ENCODE data around the gene RNF17. TPM values are rescaled to one million over a fixed set of nuclear protein-coding genes. Genes with fewer than 3 reads are reported as not detected.
A peak's percentile ranks its signal among the peaks of the same experiment; 100 is the strongest.

Gene RNF17
- total RNA-seq, 1 donor from 2014 or later: not detected

- H3K36me3 Mint-ChIP-seq (ENCODE audit: low read depth, unreplicated experiment): peaks cover 3% of the 10 kb centered on the region
- no peak for TF ChIP-seq CTCF (IDR thresholded peaks at IDR 0.05; ENCODE audit: unreplicated experiment)
- DNase-seq (ENCODE audit: low spot score): no peak
- H3K4me3 Mint-ChIP-seq (ENCODE audit: unreplicated experiment): peak overlapping the region; percentile 87
- no peak overlapping the region for H3K27ac Mint-ChIP-seq (ENCODE audit: unreplicated experiment)
- no peaks in the 10 kb centered on the region for H3K9me3 Mint-ChIP-seq (ENCODE audit: unreplicated experiment)
- peaks cover 26% of the 10 kb centered on the region for H3K27me3 Mint-ChIP-seq (ENCODE audit: unreplicated experiment)
- H3K4me1 Mint-ChIP-seq (ENCODE audit: unreplicated experiment): peaks cover 9% of the 10 kb centered on the region
These were observed 15.9 kb upstream of the RNF17 start for GRCh38 chr13:24748061-24748400.

- Mint-ChIP-seq H3K9me3 (ENCODE audit: unreplicated experiment) (no peaks in the 10 kb centered on the region), H3K4me1 (ENCODE audit: unreplicated experiment) (no peaks in the 10 kb centered on the region), H3K4me3 (ENCODE audit: unreplicated experiment) (no peak overlapping the region), H3K27ac (ENCODE audit: unreplicated experiment) (no peak overlapping the region), H3K27me3 (ENCODE audit: unreplicated experiment) (no peaks in the 10 kb centered on the region), H3K36me3 (ENCODE audit: low read depth, unreplicated experiment) (no peaks in the 10 kb centered on the region)
- no peak for DNase-seq (ENCODE audit: low spot score)
- TF ChIP-seq CTCF (IDR thresholded peaks at IDR 0.05; ENCODE audit: unreplicated experiment): no peak
These were observed 4.8 kb upstream of the RNF17 start for GRCh38 chr13:24759197-24759596.

- TF ChIP-seq CTCF (IDR thresholded peaks at IDR 0.05; ENCODE audit: unreplicated experiment): no peak
- no peaks in the 10 kb centered on the region for H3K9me3 Mint-ChIP-seq (ENCODE audit: unreplicated experiment)
- no peak for DNase-seq (ENCODE audit: low spot score)
- no peak overlapping the region for H3K27ac Mint-ChIP-seq (ENCODE audit: unreplicated experiment)
- no peaks in the 10 kb centered on the region for H3K36me3 Mint-ChIP-seq (ENCODE audit: low read depth, unreplicated experiment)
- H3K4me1 Mint-ChIP-seq (ENCODE audit: unreplicated experiment): no peaks in the 10 kb centered on the region
- H3K4me3 Mint-ChIP-seq (ENCODE audit: unreplicated experiment): no peak overlapping the region
- no peaks in the 10 kb centered on the region for H3K27me3 Mint-ChIP-seq (ENCODE audit: unreplicated experiment)
These were observed 284 bp downstream of the RNF17 start for GRCh38 chr13:24764276-24764630.

- H3K9me3 Mint-ChIP-seq (ENCODE audit: unreplicated experiment): no peaks in the 10 kb centered on the region
- no peak for TF ChIP-seq CTCF (IDR thresholded peaks at IDR 0.05; ENCODE audit: unreplicated experiment)
- no peaks in the 10 kb centered on the region for H3K36me3 Mint-ChIP-seq (ENCODE audit: low read depth, unreplicated experiment)
- H3K27me3 Mint-ChIP-seq (ENCODE audit: unreplicated experiment): peaks cover 2% of the 10 kb centered on the region
- H3K4me3 Mint-ChIP-seq (ENCODE audit: unreplicated experiment): no peak overlapping the region
- no peak overlapping the region for H3K27ac Mint-ChIP-seq (ENCODE audit: unreplicated experiment)
- no peak for DNase-seq (ENCODE audit: low spot score)
- no peaks in the 10 kb centered on the region for H3K4me1 Mint-ChIP-seq (ENCODE audit: unreplicated experiment)
These were observed 13.2 kb downstream of the RNF17 start for GRCh38 chr13:24777171-24777570.

GRCh38 chr13:24784319-24784718, 20.4 kb downstream of the RNF17 start:
- no peak overlapping the region for H3K27ac Mint-ChIP-seq (ENCODE audit: unreplicated experiment)
- no peak overlapping the region for H3K4me3 Mint-ChIP-seq (ENCODE audit: unreplicated experiment)

More at GRCh38 chr13:24784319-24784718, 20.4 kb downstream of the RNF17 start:
- Mint-ChIP-seq H3K4me1 (ENCODE audit: unreplicated experiment) (no peaks in the 10 kb centered on the region), H3K27me3 (ENCODE audit: unreplicated experiment) (no peaks in the 10 kb centered on the region), H3K9me3 (ENCODE audit: unreplicated experiment) (no peaks in the 10 kb centered on the region), H3K36me3 (ENCODE audit: low read depth, unreplicated experiment) (no peaks in the 10 kb centered on the region)
- no peak for DNase-seq (ENCODE audit: low spot score)
- no peak for TF ChIP-seq CTCF (IDR thresholded peaks at IDR 0.05; ENCODE audit: unreplicated experiment)

Data from endothelial cell (in vitro differentiated cells).